GM19238 (cell line): ENCODE measurements around the gene KRTAP10-2.
"Not testable (repeated sequence)": the region's sequence is repeated elsewhere in the genome, so short reads cannot be mapped to it uniquely, and the experiment has no call there.

ENCODE experiments used
- DNase-seq: peaks from one replicate; pipeline ENCODE4 v3.0.0; 2011; ENCODE audit warnings: low spot score; ENCODE audit not compliant: insufficient read length

KRTAP10-2 gene, protein sequence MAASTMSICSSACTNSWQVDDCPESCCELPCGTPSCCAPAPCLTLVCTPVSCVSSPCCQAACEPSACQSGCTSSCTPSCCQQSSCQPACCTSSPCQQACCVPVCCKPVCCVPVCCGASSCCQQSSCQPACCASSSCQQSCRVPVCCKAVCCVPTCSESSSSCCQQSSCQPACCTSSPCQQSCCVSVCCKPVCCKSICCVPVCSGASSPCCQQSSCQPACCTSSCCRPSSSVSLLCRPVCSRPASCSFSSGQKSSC

DNA sequence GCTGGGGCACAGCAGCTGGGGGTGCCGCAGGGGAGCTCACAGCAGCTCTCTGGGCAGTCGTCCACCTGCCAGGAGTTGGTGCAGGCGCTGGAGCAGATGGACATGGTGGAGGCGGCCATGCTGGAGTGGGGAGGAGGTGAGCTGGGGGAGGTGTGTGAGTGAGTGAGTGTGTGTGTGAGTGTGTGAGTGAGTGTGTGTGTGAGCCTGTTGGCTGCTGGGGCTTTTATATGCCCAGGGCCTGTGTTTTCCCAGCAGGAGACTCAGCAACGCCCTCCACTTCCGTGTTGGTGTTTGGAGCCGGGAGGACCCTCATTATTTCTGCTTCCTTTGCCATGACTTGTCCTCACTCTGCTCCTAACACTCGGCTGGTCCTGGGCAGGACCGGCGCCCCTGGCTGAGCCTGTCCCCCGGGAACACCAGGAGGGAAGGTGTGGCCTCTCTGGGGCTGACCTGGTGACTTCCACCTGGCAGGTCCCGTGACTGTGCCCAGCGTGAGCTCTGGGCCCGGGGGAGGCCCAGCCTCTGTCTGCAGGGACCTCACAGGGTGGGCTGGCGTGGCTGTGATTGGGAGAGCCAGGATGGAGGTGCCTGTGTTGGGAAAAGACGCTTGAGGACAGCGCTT, at the start of gene KRTAP10-2:
TSS of gene KRTAP10-2 (minus strand) at position 166 of the 622 bp plus-strand sequence. CDS start at position 119, 47 bp downstream.
- DNase-seq: no peak

DNA sequence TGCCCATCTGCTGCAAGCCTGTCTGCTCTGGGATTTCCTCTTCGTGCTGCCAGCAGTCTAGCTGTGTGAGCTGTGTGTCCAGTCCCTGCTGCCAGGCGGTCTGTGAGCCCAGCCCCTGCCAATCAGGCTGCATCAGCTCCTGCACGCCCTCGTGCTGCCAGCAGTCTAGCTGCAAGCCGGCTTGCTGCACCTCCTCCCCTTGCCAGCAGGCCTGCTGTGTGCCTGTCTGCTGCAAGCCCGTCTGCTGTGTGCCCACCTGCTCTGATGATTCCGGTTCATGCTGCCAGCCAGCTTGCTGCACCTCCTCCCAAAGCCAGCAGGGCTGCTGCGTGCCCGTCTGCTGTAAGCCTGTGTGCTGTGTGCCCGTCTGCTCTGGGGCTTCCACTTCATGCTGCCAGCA, 49.8 kb upstream of the KRTAP10-2 start:
- not testable (repeated sequence) for DNase-seq

DNA sequence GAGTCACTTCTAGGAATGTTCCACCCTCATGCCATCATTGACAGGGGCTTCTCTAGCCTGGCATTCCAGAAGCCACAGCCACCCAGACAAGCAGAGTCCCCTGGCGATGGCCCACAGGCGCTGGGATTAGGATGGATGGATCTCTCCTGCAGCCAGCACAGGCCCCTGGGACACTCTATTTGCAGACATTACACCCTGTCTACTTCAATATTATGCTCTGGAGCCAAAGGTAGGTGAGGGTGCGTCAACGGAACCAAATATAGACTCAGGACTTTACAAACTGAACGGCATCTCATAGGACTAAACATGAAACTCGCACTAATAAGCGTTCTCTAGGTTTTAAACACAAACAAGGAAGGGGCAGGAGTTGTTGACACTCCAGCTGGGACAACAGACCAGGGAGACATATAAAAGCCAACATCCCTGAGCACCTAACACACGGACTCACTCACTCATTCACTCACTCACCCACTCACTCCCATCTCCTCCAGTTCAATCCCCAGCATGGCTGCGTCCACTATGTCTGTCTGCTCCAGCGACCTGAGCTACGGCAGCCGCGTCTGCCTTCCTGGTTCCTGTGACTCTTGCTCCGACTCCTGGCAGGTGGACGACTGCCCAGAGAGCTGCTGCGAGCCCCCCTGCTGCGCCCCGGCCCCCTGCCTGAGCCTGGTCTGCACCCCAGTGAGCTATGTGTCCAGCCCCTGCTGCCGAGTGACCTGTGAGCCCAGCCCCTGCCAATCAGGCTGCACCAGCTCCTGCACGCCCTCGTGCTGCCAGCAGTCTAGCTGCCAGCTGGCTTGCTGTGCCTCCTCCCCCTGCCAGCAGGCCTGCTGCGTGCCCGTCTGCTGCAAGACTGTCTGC, 49.0 kb upstream of the KRTAP10-2 start, which contains the start of gene KRTAP10-7:
TSS of gene KRTAP10-7 (plus strand) at position 480 of the 861 bp plus-strand sequence. CDS start at position 505, 25 bp downstream.
- not testable (repeated sequence) for DNase-seq

DNA sequence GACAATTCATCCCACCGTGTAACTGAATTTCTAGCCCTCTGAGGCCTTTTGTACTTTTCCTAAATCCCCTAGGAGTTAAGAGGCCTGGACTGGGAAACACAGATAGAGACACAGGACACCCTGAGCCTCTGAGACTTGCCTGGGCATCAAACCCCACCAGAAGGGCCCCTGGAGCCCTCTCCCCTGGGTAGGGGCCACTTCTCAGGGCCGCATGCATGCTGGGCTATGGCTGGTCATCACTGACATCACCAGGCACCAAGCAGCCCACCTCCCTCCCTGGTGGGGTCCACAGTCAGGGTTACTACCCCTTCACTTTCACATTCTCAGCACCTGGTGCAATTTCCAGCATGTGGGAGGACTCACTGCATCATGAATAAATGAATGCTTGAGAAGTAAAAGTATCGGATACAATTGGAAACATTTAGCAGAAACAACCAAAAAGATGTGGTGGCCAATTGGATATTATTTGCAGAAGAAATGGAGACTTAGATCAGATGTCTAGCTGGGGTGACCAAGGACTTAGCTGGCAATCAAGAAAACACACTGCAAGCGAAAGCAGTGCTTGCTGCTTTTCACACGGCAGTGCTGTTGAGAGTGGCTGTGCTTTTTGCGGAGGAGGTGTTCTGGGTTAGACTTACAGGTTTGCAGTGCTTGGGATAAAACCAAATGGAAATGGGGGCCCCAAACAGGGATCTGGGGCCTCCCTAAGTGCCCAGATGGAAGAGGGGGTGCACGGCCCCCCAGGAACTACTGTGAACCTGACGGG, 48.1 kb upstream of the KRTAP10-2 start:
- no peak for DNase-seq

DNA sequence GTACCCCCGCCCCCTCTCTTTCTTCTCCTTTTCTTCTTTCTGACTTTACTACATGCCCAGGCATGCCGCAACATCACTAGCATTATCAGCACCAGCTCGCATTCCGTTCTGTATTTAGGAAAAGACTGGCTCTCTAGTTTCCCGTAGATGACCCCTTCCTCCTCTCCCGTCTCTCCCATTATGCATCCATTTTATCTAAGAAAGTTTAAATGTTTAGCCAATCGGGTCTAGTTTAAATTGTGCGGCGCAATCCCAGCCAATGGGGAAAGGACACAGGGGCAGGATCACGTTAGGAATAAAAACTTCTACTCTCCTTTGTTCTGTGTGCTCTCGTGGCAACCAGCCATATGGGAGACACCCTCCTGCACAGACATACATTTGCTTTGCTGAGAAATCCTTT, 46.8 kb upstream of the KRTAP10-2 start:
- no peak for DNase-seq

DNA sequence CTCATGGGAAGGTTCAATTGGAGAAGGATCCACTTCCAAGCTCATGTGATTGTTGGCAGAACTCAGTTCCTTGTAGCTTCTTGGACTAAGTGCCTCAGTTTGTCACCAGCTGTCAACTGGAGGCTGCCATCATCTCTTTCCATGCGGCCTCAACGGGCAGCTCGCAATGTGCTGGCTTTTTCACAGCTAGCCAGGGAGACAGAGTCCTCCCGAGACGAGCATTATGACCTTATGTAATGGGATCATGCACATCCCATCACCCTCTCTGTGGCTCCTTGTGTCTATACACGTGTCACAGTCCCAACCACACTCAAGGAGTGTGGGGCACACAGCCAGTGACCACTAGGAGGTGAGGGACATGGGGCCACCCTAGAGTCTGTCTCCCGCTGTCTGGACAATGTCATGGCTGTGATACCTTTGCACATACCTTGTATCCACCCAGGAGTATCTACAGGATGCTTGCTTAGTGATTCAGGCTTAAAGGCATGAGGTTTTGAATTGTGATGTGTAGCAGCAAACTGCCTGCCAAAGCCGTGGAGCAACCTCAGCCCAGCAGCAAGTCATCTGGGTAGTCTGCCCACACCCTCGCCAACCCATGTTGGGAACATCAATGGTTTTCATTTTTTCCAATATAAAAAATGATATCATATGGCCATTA, 44.9 kb upstream of the KRTAP10-2 start:
- DNase-seq: no peak

DNA sequence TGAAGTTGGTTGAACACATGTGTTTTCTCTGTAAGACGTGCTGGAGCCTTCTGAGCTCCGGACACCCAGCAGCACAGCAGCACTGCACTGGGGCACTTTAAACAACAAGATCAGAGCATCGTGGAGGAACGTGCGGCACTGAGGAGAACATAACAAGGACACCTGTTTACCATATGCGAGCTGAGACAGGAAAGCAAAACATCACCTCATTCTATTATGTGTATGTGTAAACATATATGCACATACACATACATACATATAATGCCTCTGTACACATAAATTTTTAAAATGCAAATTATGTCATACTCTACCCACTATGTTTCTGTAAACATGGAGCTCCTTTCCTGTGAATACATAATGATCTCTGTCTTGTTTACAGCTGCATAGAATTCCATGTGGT, 44.2 kb upstream of the KRTAP10-2 start:
- DNase-seq: no peak

DNA sequence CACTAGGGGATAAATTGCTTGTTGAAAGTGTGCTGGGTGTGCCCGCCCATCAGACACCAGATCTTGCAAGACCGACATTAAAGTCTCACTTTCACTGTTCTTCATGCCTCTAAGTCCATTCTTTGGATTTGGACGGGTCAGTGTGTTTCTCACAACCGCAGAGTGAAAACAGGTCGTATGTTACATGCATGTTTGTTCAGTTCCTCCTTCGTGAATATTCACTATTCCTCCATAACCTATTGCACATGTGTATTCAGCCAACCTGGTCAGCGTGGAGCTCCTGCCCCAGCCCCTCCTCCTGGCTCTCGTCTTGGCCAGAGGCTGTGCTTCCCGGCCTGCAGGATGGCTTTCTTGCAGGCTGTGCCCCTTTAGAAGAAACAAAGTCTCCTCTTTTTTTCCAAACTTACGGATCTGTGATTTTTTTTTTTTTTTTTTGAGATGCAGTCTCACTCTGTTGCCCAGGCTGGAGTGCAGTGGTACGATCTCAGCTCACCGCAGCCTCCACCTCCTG, 43.2 kb upstream of the KRTAP10-2 start:
- DNase-seq: no peak

DNA sequence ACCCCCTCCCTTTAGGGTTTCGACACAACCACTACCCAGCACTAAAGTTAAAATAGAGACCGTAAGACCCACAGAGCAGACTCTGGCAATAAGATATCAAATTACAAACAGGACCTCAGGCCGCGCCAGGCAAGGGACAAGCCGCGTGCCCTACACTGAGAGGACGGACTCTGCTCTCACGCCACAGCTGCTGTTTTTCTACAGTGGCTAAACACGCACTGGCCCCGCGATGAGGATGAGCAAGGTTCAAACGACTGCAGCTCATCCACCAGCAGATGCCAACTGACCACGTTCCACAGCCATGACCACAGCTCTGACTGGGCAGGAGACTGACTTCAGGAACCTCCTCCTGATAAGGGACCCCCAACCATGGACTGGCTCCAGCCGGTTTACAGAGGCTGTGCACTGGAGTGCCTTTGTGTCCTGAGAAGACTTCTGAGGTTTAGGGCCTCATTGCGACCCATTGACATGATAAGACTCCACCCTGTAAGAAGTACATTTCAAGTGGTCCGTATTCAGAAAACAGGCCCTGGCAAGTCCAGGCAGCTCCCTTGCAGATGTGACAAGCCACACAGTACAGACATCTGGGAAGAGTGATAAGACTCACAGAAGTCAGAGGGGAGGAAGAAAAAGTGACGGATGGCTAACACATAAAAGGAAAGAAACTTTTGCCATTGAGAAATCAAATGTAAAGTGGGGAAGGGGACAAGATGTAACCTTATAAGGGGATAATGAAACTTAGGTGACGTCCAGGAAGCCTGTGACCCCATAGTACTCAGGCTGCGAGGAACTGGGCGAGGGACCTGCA, 42.5 kb upstream of the KRTAP10-2 start:
- no peak for DNase-seq

DNA sequence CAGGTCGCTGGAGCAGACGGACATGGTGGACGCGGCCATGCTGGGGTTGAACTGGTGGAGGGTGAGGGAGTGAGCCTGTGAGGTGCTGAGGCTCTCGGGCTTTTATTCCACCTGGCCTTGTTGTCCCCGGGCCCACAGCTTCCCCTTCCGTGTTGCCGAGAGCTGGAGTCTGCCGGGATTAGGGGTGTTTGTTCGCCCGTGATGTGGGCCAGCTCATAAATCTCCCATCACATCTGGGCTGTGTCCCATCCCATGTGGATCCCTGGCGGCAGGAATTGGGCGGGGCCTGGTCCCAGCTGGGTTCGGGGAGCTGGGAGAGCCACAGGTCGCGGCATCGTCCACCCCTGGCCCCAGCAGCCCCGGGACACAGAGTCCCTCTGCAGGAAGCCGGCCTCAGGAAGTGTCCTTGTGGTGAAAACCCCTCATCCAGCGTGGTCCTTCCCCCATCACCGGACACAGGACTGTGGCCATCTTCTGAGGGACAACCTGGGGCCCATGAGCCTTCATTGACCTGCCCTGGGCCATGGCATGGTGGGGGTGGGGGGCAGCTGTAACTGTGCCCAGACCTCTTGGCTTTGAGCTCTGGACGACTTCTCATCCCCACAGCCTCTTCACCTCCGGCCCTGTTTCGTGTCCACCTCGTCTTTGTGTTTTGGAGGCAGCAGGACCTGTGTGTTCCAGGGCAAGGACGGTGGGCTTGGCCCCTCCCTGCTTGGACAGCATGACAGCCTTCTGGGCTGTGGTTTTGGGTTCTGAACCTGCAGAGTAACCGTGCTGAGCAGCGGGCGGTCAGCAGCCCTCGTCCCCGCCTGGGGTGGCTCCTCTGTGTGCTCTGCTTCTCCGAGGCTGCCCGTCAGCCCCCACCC, 41.4 kb upstream of the KRTAP10-2 start, which contains the start of gene KRTAP10-6:
TSS of gene KRTAP10-6 (minus strand) at position 60 of the 866 bp plus-strand sequence. CDS start at position 39, 21 bp downstream.
- no peak for DNase-seq

DNA sequence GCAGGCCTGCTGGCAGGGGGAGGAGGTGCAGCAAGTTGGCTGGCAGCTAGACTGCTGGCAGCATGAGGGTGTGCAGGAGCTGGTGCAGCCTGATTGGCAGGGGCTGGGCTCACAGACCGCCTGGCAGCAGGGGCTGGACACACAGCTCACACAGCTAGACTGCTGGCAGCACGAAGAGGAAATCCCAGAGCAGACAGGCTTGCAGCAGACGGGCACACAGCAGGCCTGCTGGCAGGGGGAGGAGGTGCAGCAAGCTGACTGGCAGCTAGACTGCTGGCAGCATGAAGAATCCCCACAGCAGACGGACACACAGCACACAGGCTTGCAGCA, 40.5 kb upstream of the KRTAP10-2 start:
- not testable (repeated sequence) for DNase-seq

DNA sequence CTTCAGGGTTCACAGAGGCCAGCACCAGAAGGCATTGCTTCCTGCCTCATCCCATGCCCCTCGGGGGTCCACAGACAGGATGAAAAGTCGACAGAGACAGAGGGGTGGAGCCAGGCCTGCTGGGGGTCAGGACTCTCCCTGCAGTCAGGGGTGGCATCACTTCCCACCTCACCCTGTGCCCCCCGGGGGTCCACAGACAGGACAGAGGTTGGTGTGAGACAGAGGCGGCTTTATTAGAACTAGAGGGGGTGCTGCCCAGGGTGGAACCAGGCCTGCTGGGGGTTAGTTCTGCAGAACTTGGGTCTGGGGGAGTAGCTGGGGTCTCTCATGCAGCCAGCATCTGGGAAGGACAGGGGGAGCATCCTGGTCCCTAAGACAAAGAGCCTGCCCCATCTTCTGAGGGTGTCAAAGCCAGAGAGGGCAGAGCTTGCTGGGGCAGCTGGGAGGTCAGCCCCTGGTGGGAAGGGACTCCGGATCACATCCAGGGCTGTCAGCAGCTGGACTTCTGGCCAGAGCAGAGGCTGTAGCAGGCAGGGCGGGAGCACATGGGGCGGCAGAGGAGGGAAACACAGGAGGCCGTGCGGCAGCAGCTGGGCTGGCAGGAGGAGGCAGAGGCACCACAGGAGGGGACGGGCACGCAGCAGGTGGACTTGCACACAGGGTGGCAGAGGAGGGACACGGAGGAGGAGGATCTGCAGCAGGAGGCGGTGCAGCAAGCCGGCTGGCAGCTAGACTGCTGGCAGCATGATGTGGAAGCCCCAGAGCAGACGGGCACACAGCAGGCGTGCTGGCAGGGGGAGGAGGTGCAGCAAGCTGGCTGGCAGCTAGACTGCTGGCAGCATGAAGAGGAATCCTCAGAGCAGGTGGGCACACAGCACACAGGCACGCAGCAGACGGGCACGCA, 39.8 kb upstream of the KRTAP10-2 start:
- DNase-seq: not testable (repeated sequence)

DNA sequence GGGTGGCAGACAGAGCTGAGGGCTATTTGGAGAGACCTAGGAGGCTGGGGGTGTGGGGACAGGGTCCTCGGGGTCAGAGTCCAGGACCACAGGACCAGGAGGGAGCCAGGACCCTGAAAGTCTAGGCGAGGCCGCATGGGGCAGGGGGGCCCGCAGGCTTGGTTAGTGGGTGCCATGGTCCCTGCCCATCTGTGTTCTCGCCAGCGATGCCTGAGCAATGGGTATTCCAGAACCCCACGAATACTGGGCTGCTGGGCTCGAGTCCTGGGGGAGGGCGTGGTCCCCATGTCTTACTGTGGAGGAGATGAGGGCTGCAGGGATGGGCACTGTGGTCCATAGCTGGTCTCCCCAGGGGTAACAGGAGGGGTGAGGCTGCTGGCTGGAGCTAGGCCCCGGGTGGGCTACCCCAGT, 39.0 kb upstream of the KRTAP10-2 start:
- no peak for DNase-seq

DNA sequence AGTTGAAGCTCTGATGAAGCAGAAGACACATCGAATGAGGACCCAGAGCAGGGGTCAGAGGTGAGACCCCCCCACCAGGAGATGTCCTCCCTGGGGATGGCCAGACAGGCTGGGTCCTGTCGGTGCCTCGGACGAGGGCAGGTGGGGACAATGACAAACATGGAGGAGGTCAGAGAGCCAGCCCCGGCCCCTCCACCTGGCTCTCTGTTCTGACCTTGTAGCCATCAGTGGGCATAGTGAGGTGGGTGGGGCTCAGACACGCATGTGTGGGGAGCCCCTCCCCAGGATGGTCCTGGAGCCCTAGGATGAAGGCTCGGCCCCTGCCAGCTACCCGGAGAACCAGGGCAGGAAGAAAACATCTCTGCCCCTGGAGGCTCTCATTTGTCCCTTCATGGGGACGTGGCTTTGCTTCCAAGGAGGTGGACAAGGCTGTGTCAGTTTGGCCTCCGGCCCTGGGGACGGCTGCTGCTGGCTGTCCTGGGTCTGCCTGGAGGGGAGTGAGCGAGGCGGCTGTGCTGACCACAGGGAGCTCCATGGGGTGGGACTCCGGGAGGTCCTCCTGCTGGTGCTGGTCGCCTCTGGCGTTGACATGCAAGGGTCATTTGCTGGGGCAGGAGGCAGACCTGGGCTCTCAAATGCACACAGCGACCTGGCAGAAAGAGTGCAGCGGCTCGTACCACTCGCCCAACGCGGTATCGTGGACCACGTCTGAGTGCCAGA, 38.4 kb upstream of the KRTAP10-2 start:
- DNase-seq: no peak

DNA sequence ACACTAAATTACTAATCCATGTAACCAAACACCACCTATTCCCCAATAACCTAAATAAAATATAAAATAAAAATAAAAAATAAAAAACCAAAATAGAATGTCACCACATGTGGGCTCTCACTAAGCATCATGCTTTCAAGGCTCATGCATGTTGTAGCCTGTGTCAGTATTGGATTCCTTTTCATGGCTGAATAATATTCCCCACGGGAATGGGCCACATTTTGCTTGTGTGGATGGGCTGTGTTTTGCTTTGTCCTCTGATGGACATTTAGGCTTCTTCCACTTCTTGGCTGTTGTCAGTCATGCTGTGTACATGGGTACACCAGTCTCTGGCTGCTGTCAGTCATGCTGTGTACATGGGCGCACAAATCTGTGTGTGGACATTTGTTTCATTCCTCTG, 37.8 kb upstream of the KRTAP10-2 start:
- no peak for DNase-seq

DNA sequence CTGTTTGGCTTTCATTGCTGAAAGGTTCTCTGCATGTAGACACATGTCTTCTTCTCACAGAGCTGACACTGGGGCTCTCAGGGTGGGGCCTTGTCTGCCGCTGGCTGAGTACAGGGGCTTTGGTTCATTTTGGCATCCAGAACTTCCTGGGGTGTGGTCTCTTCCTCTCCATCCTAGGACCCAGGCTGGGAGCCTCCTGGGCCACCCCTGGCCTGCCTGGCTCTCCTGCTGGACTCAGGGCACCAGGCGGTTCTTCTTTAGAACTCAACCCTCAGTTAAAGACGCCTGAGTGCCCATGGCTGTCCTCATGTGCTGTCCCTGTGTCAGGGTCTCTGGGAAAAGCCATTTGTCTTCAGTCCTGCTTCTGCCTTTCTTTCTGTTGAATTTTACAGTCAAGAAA, 34.6 kb upstream of the KRTAP10-2 start:
- no peak for DNase-seq

DNA sequence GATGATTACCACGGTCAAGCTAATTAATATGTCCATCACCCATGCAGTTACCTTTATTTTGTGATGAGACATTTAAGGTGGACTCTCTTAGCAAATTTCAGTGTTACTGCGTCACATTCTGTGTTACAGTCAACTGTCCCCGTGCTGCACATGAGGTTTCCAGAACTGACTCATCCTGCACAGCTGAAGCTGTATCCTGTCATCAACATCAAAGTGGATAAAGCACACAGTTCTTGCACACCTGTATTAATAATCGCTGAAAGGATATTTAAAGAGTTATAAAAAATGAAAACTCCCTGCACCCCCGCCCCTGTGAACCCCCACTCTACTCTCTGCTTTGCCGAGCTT, 32.5 kb upstream of the KRTAP10-2 start:
- no peak for DNase-seq
